HL-60 (cell line): ENCODE measurements around the gene S1PR5.
A peak's percentile ranks its signal among the peaks of the same experiment; 100 is the strongest.

Source experiments
- DNase-seq, 2 experiments: peaks; one replicate each; pipeline ENCODE4 v3.0.0-alpha.2; 2010 to 2020; ENCODE audit warnings: low read depth in 1 of 2, low spot score in 1 of 2
- H3K27ac ChIP-seq: fragments of 250-450 bp; sonication (Bioruptor Pico); replicated peaks from 2 replicates; pipeline ENCODE4 v1.5.1; 2020; ENCODE audit warnings: mild to moderate bottlenecking, moderate library complexity
- H3K27me3 ChIP-seq: fragments of 250-450 bp; sonication (Bioruptor Pico); 2 replicates; pipeline ENCODE4 v1.5.1; 2021; ENCODE audit warnings: mild to moderate bottlenecking, moderate library complexity; ENCODE audit not compliant: insufficient read depth, poor library complexity, severe bottlenecking
- H3K4me3 ChIP-seq: replicated peaks from 2 replicates; pipeline ENCODE4 v1.5.1; 2011; ENCODE audit warnings: mild to moderate bottlenecking, control low read depth, low read length; ENCODE audit not compliant: insufficient read depth
- GABPA ChIP-seq: IDR thresholded peaks from 2 replicates; pipeline ENCODE4 v1.6.1; 2012; ENCODE audit warnings: low read depth
- POLR2AphosphoS5 ChIP-seq: IDR thresholded peaks from 2 replicates; pipeline ENCODE4 v1.6.1; 2012; ENCODE audit warnings: low read depth
- SPI1 ChIP-seq: IDR thresholded peaks from 2 replicates; pipeline ENCODE4 v1.6.1; 2012; ENCODE audit warnings: low read depth, mild to moderate bottlenecking, borderline replicate concordance
- long read RNA-seq: library from polyadenylated mRNA; unstranded; transcript quantifications from one replicate; pipeline ENCODE4 v2.0.0, GENCODE V29; 2020
- TF ChIP-seq, protein P1 (sequence below): IDR thresholded peaks from one replicate; pipeline ENCODE4 v1.5.1; 2011; ENCODE audit warnings: low read length, control low read depth, inconsistent platforms; ENCODE audit not compliant: insufficient read depth
- TF ChIP-seq, protein P2 (sequence below): IDR thresholded peaks from 2 replicates; pipeline ENCODE4 v1.6.1; 2012; ENCODE audit warnings: low read depth; ENCODE audit not compliant: insufficient replicate concordance

S1PR5 gene, protein sequence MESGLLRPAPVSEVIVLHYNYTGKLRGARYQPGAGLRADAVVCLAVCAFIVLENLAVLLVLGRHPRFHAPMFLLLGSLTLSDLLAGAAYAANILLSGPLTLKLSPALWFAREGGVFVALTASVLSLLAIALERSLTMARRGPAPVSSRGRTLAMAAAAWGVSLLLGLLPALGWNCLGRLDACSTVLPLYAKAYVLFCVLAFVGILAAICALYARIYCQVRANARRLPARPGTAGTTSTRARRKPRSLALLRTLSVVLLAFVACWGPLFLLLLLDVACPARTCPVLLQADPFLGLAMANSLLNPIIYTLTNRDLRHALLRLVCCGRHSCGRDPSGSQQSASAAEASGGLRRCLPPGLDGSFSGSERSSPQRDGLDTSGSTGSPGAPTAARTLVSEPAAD
- long read RNA-seq = 0 reads

GRCh38 chr19:10517361-10517759 lies at the start of gene S1PR5:
TSS of gene S1PR5 (minus strand) at chr19:10517447. CDS start at chr19:10515011, 2,436 bp downstream.
- Histone ChIP-seq H3K27ac (no peak within 1 kb of the TSS), H3K27me3 (peaks cover 76% of the 10 kb centered on the region), H3K4me3 (peak within 1 kb of the TSS; percentile 10)
- TF ChIP-seq GABPA = no peak
- no peak for TF ChIP-seq POLR2AphosphoS5
- TF ChIP-seq, protein P1, sequence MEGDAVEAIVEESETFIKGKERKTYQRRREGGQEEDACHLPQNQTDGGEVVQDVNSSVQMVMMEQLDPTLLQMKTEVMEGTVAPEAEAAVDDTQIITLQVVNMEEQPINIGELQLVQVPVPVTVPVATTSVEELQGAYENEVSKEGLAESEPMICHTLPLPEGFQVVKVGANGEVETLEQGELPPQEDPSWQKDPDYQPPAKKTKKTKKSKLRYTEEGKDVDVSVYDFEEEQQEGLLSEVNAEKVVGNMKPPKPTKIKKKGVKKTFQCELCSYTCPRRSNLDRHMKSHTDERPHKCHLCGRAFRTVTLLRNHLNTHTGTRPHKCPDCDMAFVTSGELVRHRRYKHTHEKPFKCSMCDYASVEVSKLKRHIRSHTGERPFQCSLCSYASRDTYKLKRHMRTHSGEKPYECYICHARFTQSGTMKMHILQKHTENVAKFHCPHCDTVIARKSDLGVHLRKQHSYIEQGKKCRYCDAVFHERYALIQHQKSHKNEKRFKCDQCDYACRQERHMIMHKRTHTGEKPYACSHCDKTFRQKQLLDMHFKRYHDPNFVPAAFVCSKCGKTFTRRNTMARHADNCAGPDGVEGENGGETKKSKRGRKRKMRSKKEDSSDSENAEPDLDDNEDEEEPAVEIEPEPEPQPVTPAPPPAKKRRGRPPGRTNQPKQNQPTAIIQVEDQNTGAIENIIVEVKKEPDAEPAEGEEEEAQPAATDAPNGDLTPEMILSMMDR = no peak
- TF ChIP-seq SPI1 = no peak
- TF ChIP-seq, protein P2, sequence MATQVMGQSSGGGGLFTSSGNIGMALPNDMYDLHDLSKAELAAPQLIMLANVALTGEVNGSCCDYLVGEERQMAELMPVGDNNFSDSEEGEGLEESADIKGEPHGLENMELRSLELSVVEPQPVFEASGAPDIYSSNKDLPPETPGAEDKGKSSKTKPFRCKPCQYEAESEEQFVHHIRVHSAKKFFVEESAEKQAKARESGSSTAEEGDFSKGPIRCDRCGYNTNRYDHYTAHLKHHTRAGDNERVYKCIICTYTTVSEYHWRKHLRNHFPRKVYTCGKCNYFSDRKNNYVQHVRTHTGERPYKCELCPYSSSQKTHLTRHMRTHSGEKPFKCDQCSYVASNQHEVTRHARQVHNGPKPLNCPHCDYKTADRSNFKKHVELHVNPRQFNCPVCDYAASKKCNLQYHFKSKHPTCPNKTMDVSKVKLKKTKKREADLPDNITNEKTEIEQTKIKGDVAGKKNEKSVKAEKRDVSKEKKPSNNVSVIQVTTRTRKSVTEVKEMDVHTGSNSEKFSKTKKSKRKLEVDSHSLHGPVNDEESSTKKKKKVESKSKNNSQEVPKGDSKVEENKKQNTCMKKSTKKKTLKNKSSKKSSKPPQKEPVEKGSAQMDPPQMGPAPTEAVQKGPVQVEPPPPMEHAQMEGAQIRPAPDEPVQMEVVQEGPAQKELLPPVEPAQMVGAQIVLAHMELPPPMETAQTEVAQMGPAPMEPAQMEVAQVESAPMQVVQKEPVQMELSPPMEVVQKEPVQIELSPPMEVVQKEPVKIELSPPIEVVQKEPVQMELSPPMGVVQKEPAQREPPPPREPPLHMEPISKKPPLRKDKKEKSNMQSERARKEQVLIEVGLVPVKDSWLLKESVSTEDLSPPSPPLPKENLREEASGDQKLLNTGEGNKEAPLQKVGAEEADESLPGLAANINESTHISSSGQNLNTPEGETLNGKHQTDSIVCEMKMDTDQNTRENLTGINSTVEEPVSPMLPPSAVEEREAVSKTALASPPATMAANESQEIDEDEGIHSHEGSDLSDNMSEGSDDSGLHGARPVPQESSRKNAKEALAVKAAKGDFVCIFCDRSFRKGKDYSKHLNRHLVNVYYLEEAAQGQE = no peak
- DNase-seq = no peak

DNA sequence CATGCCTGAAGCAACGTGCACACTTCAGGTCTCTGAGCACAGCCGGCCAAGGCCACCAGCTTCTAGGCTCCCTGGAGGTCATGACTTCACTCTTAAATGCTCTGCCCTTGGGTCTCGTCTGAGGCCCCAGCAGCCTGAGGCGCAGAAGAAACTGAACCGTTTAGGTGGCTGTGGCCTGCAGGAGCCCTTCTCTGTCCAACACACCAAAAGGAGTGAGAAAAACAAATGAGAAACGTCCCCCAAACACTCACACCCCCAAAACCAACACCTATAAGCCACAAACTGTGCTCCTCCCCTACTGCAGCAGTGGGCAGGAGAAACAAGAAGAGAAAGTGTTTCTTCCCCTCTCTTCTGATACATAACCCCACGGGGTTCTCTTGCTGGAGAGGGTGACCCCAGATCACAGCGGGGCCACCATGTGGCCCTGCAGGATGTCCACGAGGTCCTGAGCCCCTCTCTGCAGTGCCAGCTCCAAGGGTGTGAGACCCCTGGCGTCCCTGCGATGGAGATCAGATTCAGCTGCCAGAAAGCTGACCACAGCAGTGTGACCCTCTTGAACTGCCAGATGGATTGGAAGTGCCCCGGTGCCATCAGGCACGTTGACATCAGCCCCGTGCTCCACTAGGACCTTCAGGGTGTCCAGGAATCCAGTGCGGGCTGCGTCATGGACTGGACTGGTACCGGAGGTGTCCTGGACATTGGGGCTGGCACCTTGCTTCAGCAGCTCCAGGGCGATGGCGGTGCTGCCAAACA lies 49.6 kb upstream of the S1PR5 start:
- TF ChIP-seq, protein P1 = no peak
- TF ChIP-seq SPI1 (no peak), POLR2AphosphoS5 (peak; percentile 34; the same call in 1 of the 2 replicates), GABPA (no peak)
- TF ChIP-seq, protein P2 = peak; percentile 24
- DNase-seq = peak in 1 of 2 experiments; percentile 63
- H3K27me3 ChIP-seq = no peaks in the 10 kb centered on the region
- H3K27ac ChIP-seq = peak overlapping the region; percentile 85
- peak overlapping the region; percentile 76 for H3K4me3 ChIP-seq

DNA sequence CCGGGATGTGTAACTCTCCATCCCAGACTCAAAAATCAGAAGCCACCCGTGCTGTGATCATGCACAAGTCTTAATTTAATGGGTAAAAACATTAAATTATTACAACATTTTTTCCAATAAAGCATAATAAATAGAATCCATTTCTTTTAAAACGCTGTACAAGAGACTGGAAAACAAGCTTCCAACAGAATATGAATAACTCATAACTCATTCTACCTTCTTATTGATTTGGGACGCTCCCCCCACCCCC lies 49.1 kb upstream of the S1PR5 start:
- Histone ChIP-seq H3K4me3 (peak overlapping the region; percentile 76), H3K27ac (peak overlapping the region; percentile 85), H3K27me3 (no peaks in the 10 kb centered on the region)
- TF ChIP-seq, protein P1 = no peak
- TF ChIP-seq POLR2AphosphoS5 (no peak), SPI1 (no peak), GABPA (no peak)
- TF ChIP-seq, protein P2 = no peak
- no peak for DNase-seq
